A673 (cell line): ENCODE results near the gene AUP1. TPM values are rescaled to one million over a fixed set of nuclear protein-coding genes. Genes with fewer than 3 reads are reported as not detected.

Source experiments
- BruUV-seq: library from RNA; stranded (reverse); fragments of 400-500 nt; replicated peaks from 2 replicates; lab custom pipeline; 2021; lab: Mats Ljungman, UMichigan
- CTCF ChIA-PET: fragments of 300-600 bp; sonication (Branson Sonifier 250); formaldehyde crosslinking; loops from one replicate; lab custom pipeline; 2022; ENCODE audit warnings: antibody characterized with exemption; lab: Charles Lee
- POLR2A ChIA-PET: fragments of 300-600 bp; sonication (Branson Sonifier 250); formaldehyde crosslinking; loops from one replicate; lab custom pipeline; 2022; ENCODE audit warnings: antibody characterized with exemption; ENCODE audit not compliant: low non-redundant PET; lab: Charles Lee
- DNase-seq: peaks from one replicate; pipeline ENCODE4 v3.0.0-alpha.2; 2015; ENCODE audit warnings: low spot score
- H3K27ac ChIP-seq: fragments of 200-600 bp; sonication (generic); 2 replicates; pipeline ENCODE4 v1.5.1; 2016; ENCODE audit warnings: mixed run types, low read depth, mild to moderate bottlenecking, mixed read lengths, antibody characterized with exemption, low read length; ENCODE audit not compliant: poor library complexity, severe bottlenecking
- H3K27me3 ChIP-seq: fragments of 200-600 bp; sonication (generic); replicated peaks from 2 replicates; pipeline ENCODE4 v1.6.1; 2017; ENCODE audit warnings: mixed run types, low read depth, mild to moderate bottlenecking, mixed read lengths, antibody characterized with exemption, low read length; ENCODE audit not compliant: insufficient read depth, poor library complexity
- H3K36me3 ChIP-seq: fragments of 200-600 bp; sonication (generic); 2 replicates; pipeline ENCODE4 v1.6.1; 2016; ENCODE audit warnings: mixed run types, mild to moderate bottlenecking, mixed read lengths, antibody characterized with exemption, low read length; ENCODE audit not compliant: insufficient read depth, poor library complexity, severe bottlenecking
- H3K4me1 ChIP-seq: fragments of 200-600 bp; sonication (generic); 2 replicates; pipeline ENCODE4 v1.6.1; 2017; ENCODE audit warnings: mixed run types, mild to moderate bottlenecking, mixed read lengths, antibody characterized with exemption, low read length; ENCODE audit not compliant: insufficient read depth, poor library complexity, severe bottlenecking
- H3K4me3 ChIP-seq: fragments of 200-600 bp; sonication (generic); 2 replicates; pipeline ENCODE4 v1.5.1; 2016; ENCODE audit warnings: low read depth, mixed run types, mild to moderate bottlenecking, mixed read lengths, low read length; ENCODE audit not compliant: poor library complexity, severe bottlenecking
- H3K9me3 ChIP-seq: fragments of 200-600 bp; sonication (generic); 2 replicates; pipeline ENCODE4 v1.6.1; 2016; ENCODE audit warnings: mixed run types, low read depth, mild to moderate bottlenecking, mixed read lengths, antibody characterized with exemption, low read length; ENCODE audit not compliant: poor library complexity, severe bottlenecking
- EZH2 ChIP-seq: fragments of 200-600 bp; sonication (generic); IDR thresholded peaks from 2 replicates; pipeline ENCODE4 v1.6.1; 2017; ENCODE audit warnings: borderline replicate concordance, low read depth, mild to moderate bottlenecking, mixed read lengths, antibody characterized with exemption, low read length; ENCODE audit not compliant: poor library complexity, severe bottlenecking
- intact Hi-C: fragments of 100-400 bp; cut with micrococcal nuclease; formaldehyde crosslinking; loops from one replicate; pipeline ENCODE4 v1.10.0; 2022; ENCODE audit not compliant: unreplicated experiment
- total RNA-seq: library from RNA; stranded (reverse); gene quantifications from 2 replicates; pipeline ENCODE4 v1.2.3, GENCODE V29; 2021
- TF ChIP-seq, protein P1 (sequence below): fragments of 300-800, 200-600 bp; sonication (generic); conservative IDR thresholded peaks from 2 replicates; pipeline ENCODE4 v1.5.1; 2017; ENCODE audit warnings: low read depth, mild to moderate bottlenecking, antibody characterized with exemption, low read length, moderate library complexity, mixed read lengths

The AUP1 gene
- total RNA-seq, 1 experiment from 2014 or later, result 126 TPM

DNA sequence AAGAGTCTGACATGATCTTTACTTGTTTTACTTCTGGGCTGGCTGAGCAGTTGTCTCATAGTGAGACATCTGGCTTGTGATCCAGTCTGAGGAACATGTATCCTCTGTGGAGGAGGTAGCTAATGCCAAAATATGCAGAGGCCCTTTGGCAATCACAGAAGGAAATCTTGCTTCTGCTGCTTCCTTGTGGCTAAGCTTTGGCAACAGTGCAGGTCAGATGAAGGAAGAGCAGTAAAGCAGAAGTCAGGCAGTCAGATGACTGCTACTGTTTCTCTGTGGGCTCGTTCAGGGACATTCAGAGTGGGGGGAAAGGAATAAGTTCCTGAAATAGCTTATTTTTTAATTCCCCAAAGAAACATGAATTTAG lies 47.3 kb upstream of the AUP1 start:
- DNase-seq, result no peak
- H3K27ac ChIP-seq, result no peak overlapping the region
- H3K36me3 ChIP-seq, result no peaks in the 10 kb centered on the region
- no TSS peak for BruUV-seq
- intact Hi-C loops, result no loop called here
- H3K4me3 ChIP-seq, result no peak overlapping the region
- POLR2A ChIA-PET, result no interaction called here
- no peaks in the 10 kb centered on the region for H3K27me3 ChIP-seq
- CTCF ChIA-PET, result no interaction called here
- H3K9me3 ChIP-seq, result no peaks in the 10 kb centered on the region
- no peaks in the 10 kb centered on the region for H3K4me1 ChIP-seq
- no peak for TF ChIP-seq EZH2
- TF ChIP-seq, protein P1, sequence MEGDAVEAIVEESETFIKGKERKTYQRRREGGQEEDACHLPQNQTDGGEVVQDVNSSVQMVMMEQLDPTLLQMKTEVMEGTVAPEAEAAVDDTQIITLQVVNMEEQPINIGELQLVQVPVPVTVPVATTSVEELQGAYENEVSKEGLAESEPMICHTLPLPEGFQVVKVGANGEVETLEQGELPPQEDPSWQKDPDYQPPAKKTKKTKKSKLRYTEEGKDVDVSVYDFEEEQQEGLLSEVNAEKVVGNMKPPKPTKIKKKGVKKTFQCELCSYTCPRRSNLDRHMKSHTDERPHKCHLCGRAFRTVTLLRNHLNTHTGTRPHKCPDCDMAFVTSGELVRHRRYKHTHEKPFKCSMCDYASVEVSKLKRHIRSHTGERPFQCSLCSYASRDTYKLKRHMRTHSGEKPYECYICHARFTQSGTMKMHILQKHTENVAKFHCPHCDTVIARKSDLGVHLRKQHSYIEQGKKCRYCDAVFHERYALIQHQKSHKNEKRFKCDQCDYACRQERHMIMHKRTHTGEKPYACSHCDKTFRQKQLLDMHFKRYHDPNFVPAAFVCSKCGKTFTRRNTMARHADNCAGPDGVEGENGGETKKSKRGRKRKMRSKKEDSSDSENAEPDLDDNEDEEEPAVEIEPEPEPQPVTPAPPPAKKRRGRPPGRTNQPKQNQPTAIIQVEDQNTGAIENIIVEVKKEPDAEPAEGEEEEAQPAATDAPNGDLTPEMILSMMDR, result no peak

DNA sequence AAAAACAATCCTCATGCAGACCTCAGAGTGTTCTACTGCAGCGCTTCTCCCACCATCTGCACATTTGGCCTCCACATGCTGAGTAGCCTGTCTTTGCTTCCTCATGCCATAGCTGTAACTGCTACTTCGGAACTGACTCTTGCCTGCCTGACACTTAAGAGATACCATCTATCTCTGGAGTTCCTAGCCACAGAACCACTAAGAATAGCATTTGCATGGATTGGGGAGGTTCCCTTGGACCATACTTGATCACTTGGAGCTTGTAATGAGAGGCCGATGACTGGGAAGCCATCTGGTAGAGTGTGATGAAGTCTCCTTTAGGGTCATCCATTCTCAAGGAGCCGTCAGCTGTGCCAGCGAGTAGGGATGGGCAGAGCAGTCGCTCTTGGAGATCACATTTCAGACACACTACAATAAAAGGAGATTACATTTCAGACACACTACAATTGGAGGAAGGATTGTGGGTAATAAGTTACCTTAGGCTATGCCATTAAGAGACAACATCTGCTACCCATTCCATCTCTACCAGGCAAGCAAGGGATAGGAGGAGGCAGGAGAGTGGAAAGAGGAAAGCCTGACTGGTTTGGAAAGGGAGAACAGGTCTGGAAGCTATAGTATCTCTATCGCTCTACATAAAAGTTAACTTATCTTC lies 46.8 kb upstream of the AUP1 start:
- Histone ChIP-seq H3K4me1 (no peaks in the 10 kb centered on the region), H3K36me3 (no peaks in the 10 kb centered on the region), H3K9me3 (no peaks in the 10 kb centered on the region), H3K4me3 (no peak overlapping the region), H3K27ac (no peak overlapping the region), H3K27me3 (no peaks in the 10 kb centered on the region)
- no peak for DNase-seq
- TF ChIP-seq, protein P1, result no peak
- no peak for TF ChIP-seq EZH2
- ChIA-PET CTCF (no interaction called here), POLR2A (no interaction called here)
- BruUV-seq, result no TSS peak
- intact Hi-C loops, result no loop called here

DNA sequence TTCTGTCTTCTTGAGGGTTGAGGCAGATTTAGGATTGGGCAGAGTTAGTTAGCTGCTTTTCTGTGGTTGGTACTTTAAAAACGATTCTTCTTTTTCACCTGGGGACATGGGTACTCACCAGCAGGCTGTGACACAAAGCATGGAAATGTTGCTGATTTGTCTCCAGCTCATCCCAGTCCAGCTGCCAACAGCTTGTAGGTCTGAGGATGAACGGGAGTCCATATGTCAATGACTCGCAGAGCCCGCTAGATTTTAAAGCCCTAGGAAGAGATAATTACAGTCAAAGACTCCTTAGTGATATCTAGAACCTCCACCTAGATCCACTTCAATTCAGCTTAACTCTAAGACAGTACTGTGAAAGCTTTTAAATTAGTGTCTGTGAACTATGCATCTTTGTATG lies 45.8 kb upstream of the AUP1 start:
- ChIA-PET POLR2A (interaction anchor here (0.7 kb wide), 1 partner anchor 63 kb away, joined by 3 read pairs; no protein-coding TSS in a partner anchor), CTCF (no interaction called here)
- Histone ChIP-seq H3K4me3 (no peak overlapping the region), H3K27me3 (no peaks in the 10 kb centered on the region), H3K9me3 (no peaks in the 10 kb centered on the region), H3K4me1 (no peaks in the 10 kb centered on the region), H3K27ac (no peak overlapping the region), H3K36me3 (no peaks in the 10 kb centered on the region)
- intact Hi-C loops, result no loop called here
- no peak for DNase-seq
- no peak for TF ChIP-seq EZH2
- TF ChIP-seq, protein P1, result no peak
- BruUV-seq, result no TSS peak
